Cerebellar cortex (tissue), 1 donor: ENCODE data around the gene ABCG2.

ENCODE experiments used
- DNase-seq: peaks from one replicate; pipeline ENCODE4 v3.0.0-alpha.2; 2015; ENCODE audit warnings: low spot score

Gene ABCG2

GRCh38 chr4:88158489-88159228, at the start of gene ABCG2:
ABCG2 (minus strand) TSS chr4:88158639; CDS start chr4:88139995, 18,644 bp downstream.
- DNase-seq: peak; percentile 66

- DNase-seq: no peak
These were observed 49.7 kb upstream of the ABCG2 start for GRCh38 chr4:88208156-88208555.

- DNase-seq: no peak
These were observed 48.7 kb upstream of the ABCG2 start for GRCh38 chr4:88207171-88207570.

GRCh38 chr4:88204882-88205281, 46.4 kb upstream of the ABCG2 start:
- no peak for DNase-seq

- DNase-seq: no peak
These were observed 44.0 kb upstream of the ABCG2 start for GRCh38 chr4:88202443-88202842.

GRCh38 chr4:88200186-88200585, 41.7 kb upstream of the ABCG2 start:
- DNase-seq: no peak

- DNase-seq: peak; percentile 65
These were observed 38.2 kb upstream of the ABCG2 start for GRCh38 chr4:88196523-88197185.

GRCh38 chr4:88196013-88196365, 37.5 kb upstream of the ABCG2 start:
- DNase-seq: peak; percentile 91

GRCh38 chr4:88195328-88196012, 37.0 kb upstream of the ABCG2 start:
- no peak for DNase-seq

GRCh38 chr4:88191404-88191803, 33.0 kb upstream of the ABCG2 start:
- DNase-seq: no peak

- DNase-seq: peak; percentile 29
These were observed 31.6 kb upstream of the ABCG2 start for GRCh38 chr4:88189881-88190585.

GRCh38 chr4:88189418-88189738, 30.9 kb upstream of the ABCG2 start:
- DNase-seq: no peak

GRCh38 chr4:88188738-88189417, 30.4 kb upstream of the ABCG2 start:
- DNase-seq: no peak

GRCh38 chr4:88187766-88188165, 29.3 kb upstream of the ABCG2 start:
- no peak for DNase-seq

GRCh38 chr4:88185906-88186305, 27.5 kb upstream of the ABCG2 start:
- DNase-seq: no peak

GRCh38 chr4:88179261-88179660, 20.8 kb upstream of the ABCG2 start:
- DNase-seq: no peak

GRCh38 chr4:88178626-88179231, 20.3 kb upstream of the ABCG2 start:
- no peak for DNase-seq

GRCh38 chr4:88177983-88178625, 19.7 kb upstream of the ABCG2 start:
- DNase-seq: peak; percentile 81

GRCh38 chr4:88172987-88173386, 14.5 kb upstream of the ABCG2 start:
- no peak for DNase-seq

GRCh38 chr4:88171206-88171605, 12.8 kb upstream of the ABCG2 start:
- no peak for DNase-seq

- DNase-seq: no peak
These were observed 10.9 kb upstream of the ABCG2 start for GRCh38 chr4:88169298-88169697.
